ENCODE measurements around the gene IFNAR2.
A peak's percentile ranks its signal among the peaks of the same experiment; 100 is the strongest.
"Not testable (repeated sequence)": the region's sequence is repeated elsewhere in the genome, so short reads cannot be mapped to it uniquely, and the experiment has no call there.

Gene IFNAR2

DNA sequence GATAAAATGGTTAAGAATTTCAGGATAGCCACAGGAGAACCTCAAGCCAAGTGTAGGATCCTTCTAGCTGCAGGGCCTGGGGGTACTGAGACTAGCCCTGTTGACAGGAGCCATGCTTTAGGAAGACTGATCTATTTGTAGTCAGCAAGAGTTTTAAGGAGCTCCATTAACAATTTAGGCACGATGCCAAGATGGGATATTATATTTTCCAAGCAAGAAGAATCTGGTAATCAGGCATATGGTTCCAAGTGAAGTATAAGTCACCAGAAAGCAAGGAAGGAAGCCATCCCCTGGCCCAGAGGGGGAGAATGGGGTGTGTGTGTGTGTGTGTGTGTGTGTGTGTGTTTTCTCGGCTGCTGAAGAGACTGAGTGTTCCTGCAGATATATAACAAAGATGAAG, 7.0 kb downstream of the IFNAR2 start:
- H3K4me3 ChIP-seq (ENCODE audit: low read depth, low read length) = no peak overlapping the region
- TF ChIP-seq, protein P1, sequence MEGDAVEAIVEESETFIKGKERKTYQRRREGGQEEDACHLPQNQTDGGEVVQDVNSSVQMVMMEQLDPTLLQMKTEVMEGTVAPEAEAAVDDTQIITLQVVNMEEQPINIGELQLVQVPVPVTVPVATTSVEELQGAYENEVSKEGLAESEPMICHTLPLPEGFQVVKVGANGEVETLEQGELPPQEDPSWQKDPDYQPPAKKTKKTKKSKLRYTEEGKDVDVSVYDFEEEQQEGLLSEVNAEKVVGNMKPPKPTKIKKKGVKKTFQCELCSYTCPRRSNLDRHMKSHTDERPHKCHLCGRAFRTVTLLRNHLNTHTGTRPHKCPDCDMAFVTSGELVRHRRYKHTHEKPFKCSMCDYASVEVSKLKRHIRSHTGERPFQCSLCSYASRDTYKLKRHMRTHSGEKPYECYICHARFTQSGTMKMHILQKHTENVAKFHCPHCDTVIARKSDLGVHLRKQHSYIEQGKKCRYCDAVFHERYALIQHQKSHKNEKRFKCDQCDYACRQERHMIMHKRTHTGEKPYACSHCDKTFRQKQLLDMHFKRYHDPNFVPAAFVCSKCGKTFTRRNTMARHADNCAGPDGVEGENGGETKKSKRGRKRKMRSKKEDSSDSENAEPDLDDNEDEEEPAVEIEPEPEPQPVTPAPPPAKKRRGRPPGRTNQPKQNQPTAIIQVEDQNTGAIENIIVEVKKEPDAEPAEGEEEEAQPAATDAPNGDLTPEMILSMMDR (IDR thresholded peaks at IDR 0.05; ENCODE audit: borderline replicate concordance, insufficient read depth, low read depth, low read length) = no peak

DNA sequence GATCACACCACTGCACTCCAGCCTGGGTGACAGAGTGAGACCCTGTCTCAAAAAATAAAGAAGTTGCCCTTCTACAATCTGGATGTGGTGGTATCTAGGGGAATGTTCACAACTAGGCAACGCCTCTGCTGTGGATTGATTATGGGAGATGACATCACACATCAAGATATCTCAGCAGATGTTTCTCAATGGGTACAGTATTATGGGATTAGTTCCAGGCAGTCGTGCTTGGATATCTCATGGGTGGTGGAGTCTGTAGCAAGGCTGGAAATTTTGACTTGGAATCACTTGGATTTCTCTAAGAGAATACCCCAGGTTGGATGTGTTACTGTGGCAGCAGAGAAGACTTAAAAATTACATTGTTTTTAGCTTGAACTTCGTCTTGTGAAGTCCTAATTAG, 7.7 kb downstream of the IFNAR2 start:
- no peak overlapping the region for H3K4me3 ChIP-seq (ENCODE audit: low read depth, low read length)
- TF ChIP-seq, protein P1 (IDR thresholded peaks at IDR 0.05; ENCODE audit: borderline replicate concordance, insufficient read depth, low read depth, low read length) = no peak

DNA sequence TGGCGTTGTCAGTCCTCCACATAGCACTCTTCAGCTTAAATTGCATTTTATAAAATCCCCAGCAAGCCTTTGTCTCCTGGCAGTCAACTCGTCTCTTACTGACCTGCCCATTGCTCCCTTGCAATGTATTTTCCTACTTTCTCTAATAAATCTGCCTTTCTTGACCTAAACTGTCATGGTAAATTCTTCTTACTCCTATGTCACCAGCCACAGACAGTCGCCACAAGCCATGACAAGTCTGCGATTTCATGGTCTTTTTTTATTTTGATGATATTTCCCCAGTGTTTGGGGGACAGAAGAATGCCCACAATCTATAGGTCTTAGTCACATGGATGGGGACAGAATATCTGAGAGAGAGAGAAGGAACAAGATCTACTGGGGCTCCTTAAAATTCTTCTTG, 8.4 kb downstream of the IFNAR2 start:
- TF ChIP-seq, protein P1 (IDR thresholded peaks at IDR 0.05; ENCODE audit: borderline replicate concordance, insufficient read depth, low read depth, low read length) = no peak

DNA sequence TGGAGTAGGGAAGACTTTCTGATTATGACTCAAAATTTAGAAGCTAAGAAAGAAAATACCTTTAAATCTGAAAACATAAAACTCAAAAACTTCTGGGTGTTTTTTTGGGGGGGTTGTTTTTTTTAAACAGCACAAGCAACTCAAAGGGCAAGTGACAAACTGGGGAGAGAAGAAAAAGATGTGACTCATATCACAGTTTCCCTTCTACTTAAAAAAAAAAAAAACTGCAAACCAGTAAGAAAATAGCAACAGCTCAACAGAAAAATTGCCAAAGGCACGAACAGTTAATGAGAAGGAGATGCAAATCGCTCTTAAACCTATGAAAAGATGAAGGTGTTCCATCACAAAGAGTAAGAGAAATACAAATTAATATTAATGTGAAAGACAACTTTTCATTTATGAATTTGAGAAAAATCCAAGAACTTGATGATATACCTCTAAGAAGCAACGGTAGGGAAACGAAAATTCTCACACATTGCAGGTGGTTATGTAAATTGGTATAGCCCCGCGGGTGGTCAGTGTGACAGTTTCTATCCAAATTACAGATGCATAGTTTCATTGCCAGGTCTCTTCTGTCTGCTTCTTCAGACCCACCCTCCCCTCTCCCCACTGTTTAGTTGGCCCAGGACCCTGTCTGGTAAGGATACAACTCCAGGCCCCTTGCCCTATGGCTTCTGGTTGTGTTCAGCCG, 9.0 kb downstream of the IFNAR2 start:
- TF ChIP-seq, protein P1 (IDR thresholded peaks at IDR 0.05; ENCODE audit: borderline replicate concordance, insufficient read depth, low read depth, low read length) = no peak
- H3K4me3 ChIP-seq (ENCODE audit: low read depth, low read length) = peak overlapping the region; percentile 12

More for the DNA sequence above, 8.4 kb downstream of the IFNAR2 start:
- H3K4me3 ChIP-seq (ENCODE audit: low read depth, low read length) = peak overlapping the region; percentile 16

DNA sequence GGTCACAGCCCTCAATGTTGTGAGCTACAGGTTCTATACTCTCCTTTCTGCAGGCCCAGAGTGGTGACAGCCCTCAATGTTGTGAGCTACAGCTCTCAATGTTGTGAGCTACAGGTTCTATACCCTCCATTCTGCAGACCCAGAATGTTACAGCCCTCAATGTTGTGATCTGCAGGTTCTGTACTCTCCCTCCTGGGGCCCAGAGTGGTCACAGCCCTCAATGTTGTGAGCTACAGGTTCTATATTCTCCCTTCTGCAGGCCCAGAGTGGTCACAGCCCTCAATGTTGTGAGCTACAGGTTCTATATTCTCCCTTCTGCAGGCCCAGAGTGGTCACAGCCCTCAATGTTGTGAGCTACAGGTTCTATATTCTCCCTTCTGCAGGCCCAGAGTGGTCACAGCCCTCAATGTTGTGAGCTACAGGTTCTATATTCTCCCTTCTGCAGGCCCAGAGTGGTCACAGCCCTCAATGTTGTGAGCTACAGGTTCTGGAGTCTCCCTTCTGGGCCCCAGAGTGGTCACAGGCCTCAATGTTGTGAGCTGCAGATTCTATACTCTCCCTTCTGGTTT, 9.9 kb downstream of the IFNAR2 start:
- not testable (repeated sequence) for H3K4me3 ChIP-seq (ENCODE audit: low read depth, low read length)

DNA sequence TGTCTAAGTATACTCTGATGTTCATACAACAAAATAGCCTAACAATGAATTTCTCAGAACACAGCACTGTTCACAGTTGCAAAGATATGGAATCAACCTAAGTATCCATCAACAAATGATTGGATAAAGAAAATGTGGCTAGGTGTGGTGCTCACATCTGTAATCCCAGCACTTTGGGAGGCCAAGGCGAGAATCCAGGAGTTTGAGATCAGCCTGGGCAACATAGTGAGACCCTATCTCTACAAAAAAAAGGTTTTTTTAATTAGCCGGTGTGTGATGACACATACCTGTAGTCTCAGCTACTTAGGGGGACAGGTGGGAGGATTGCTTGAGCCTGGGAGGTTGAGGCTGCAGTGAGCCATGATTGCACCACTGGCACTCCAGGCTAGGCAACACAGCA, 10.7 kb downstream of the IFNAR2 start:
- TF ChIP-seq, protein P1 (IDR thresholded peaks at IDR 0.05; ENCODE audit: borderline replicate concordance, insufficient read depth, low read depth, low read length) = no peak
- H3K4me3 ChIP-seq (ENCODE audit: low read depth, low read length) = no peak overlapping the region

DNA sequence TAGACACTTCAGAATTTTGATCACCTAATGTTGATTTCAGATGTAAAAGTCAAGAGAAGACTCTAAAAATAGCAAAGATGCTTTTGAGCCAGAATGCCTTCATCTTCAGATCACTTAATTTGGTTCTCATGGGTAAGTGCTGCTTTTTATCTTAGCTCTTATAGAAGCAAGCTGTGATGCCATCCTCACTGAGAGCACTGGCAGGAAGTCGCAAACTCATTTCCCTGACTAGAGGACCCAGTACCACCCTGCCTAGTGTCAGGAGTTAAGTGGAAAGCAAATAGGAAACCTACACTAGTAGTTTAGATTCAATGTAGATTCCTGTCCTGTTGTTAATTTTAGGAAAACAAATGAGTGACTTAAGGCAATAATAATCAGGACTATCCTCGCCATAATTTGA, 12.1 kb downstream of the IFNAR2 start:
- H3K4me3 ChIP-seq (ENCODE audit: low read depth, low read length) = no peak overlapping the region
- TF ChIP-seq, protein P1 (IDR thresholded peaks at IDR 0.05; ENCODE audit: borderline replicate concordance, insufficient read depth, low read depth, low read length) = no peak

DNA sequence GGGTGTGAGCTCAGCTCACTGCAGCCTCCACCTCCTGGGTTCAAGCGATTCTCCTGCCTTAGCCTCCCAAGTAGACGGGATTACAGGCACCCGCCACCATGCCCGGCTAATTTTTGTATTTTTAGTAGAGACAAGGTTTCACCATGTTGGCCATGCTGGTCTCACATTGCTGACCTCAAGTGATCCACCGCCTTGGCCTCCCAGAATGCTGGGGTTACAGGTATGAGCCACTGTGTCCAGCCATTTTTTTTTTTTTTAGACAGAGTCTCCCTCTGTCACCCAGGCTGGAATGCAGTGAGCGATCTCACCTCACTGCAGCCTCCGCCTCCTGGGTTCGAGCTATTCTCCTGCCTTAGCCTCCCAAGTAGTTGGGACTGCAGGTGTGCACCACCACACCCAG, 13.1 kb downstream of the IFNAR2 start:
- H3K4me3 ChIP-seq (ENCODE audit: low read depth, low read length) = not testable (repeated sequence)

All from GM12875 (cell line).